HEK293T (cell line): ENCODE results near the gene PTPN3.

ENCODE experiments used
- ARNT ChIP-seq: fragments of 450-650 bp; IDR thresholded peaks from 2 replicates; pipeline ENCODE4 v1.6.1; 2017; ENCODE audit warnings: mild to moderate bottlenecking
- BHLHE40 ChIP-seq: fragments of 450-650 bp; IDR thresholded peaks from 2 replicates; pipeline ENCODE4 v1.6.1; 2016; ENCODE audit warnings: mild to moderate bottlenecking, moderate library complexity, borderline replicate concordance
- ELF4 ChIP-seq: fragments of 450-650 bp; IDR thresholded peaks from 2 replicates; pipeline ENCODE4 v1.6.1; 2017; ENCODE audit warnings: antibody characterized with exemption
- FOXA1 ChIP-seq: fragments of 450-650 bp; IDR thresholded peaks from 2 replicates; pipeline ENCODE4 v1.6.1; 2016; ENCODE audit warnings: mild to moderate bottlenecking
- FOXK2 ChIP-seq: fragments of 450-650 bp; IDR thresholded peaks from 2 replicates; pipeline ENCODE4 v1.6.1; 2016; ENCODE audit warnings: mild to moderate bottlenecking
- FOXM1 ChIP-seq: fragments of 450-650 bp; IDR thresholded peaks from 2 replicates; pipeline ENCODE4 v1.6.1; 2017; ENCODE audit warnings: mild to moderate bottlenecking, borderline replicate concordance
- HDGF ChIP-seq: fragments of 450-650 bp; IDR thresholded peaks from 2 replicates; pipeline ENCODE4 v1.6.1; 2017; ENCODE audit warnings: antibody characterized with exemption, borderline replicate concordance
- L3MBTL2 ChIP-seq: fragments of 450-650 bp; conservative IDR thresholded peaks from 2 replicates; pipeline ENCODE4 v1.6.1; 2016; ENCODE audit warnings: mild to moderate bottlenecking
- LEF1 ChIP-seq: fragments of 450-650 bp; IDR thresholded peaks from 2 replicates; pipeline ENCODE4 v1.6.1; 2017; ENCODE audit warnings: mild to moderate bottlenecking, borderline replicate concordance
- NFRKB ChIP-seq: fragments of 450-650 bp; IDR thresholded peaks from 2 replicates; pipeline ENCODE4 v1.6.1; 2016; ENCODE audit warnings: mild to moderate bottlenecking, moderate library complexity
- PKNOX1 ChIP-seq: fragments of 450-650 bp; IDR thresholded peaks from 2 replicates; pipeline ENCODE4 v1.6.1; 2016
- SP1 ChIP-seq: fragments of 450-650 bp; IDR thresholded peaks from 2 replicates; pipeline ENCODE4 v1.6.1; 2017
- SUZ12 ChIP-seq: fragments of 450-650 bp; IDR thresholded peaks from 2 replicates; pipeline ENCODE4 v1.6.1; 2016; ENCODE audit warnings: mild to moderate bottlenecking
- ZNF384 ChIP-seq: fragments of 450-650 bp; IDR thresholded peaks from 2 replicates; pipeline ENCODE4 v1.6.1; 2016

GRCh38 chr9:109387856-109388255, 110.3 kb downstream of the PTPN3 start:
- TF ChIP-seq ZNF384 (no peak), PKNOX1 (no peak), NFRKB (no peak), BHLHE40 (no peak), SP1 (no peak), FOXK2 (no peak), ELF4 (no peak), ARNT (no peak), L3MBTL2 (no peak), FOXM1 (no peak), SUZ12 (no peak), FOXA1 (no peak), HDGF (no peak), LEF1 (no peak)
